ENCODE results near the gene SLAMF9.

The SLAMF9 gene

GRCh38 chr1:159946242-159947187, 7.5 kb downstream of the SLAMF9 start:
- Histone ChIP-seq H3K4me3 (ENCODE audit: extremely low read depth, insufficient read depth, low read length, poor library complexity, severe bottlenecking) (peak overlapping the region; percentile 56), H3K4me1 (ENCODE audit: control insufficient read depth, insufficient read depth, low read length, poor library complexity, severe bottlenecking) (peaks cover 10% of the 10 kb centered on the region), H3K36me3 (ENCODE audit: control insufficient read depth, insufficient read depth, low read length) (no peaks in the 10 kb centered on the region), H3K9me3 (ENCODE audit: control insufficient read depth, low read length) (no peaks in the 10 kb centered on the region), H3K27ac (ENCODE audit: low read depth, low read length, severe bottlenecking) (no peak overlapping the region)
- WGBS, 2 experiments (ENCODE audit: insufficient coverage in 2 of 2): 53 to 55% methylated on average over 7 to 8 of the region's 9 CpGs

GRCh38 chr1:159945483-159946241, 8.4 kb downstream of the SLAMF9 start, which contains the start of gene IGSF9:
Gene IGSF9, minus strand, starts transcription at chr1:159945613. Its CDS starts 2,159 bp downstream, at chr1:159943454.
- Histone ChIP-seq H3K4me3 (ENCODE audit: extremely low read depth, insufficient read depth, low read length, poor library complexity, severe bottlenecking) (peak within 1 kb of the TSS; percentile 56), H3K36me3 (ENCODE audit: control insufficient read depth, insufficient read depth, low read length) (no peaks in the 10 kb centered on the region), H3K27ac (ENCODE audit: low read depth, low read length, severe bottlenecking) (no peak within 1 kb of the TSS), H3K9me3 (ENCODE audit: control insufficient read depth, low read length) (no peaks in the 10 kb centered on the region), H3K4me1 (ENCODE audit: control insufficient read depth, insufficient read depth, low read length, poor library complexity, severe bottlenecking) (peaks cover 18% of the 10 kb centered on the region)
- 3% methylated on average over 27 to 49 of the region's 58 CpGs for WGBS, 2 experiments (ENCODE audit: insufficient coverage in 2 of 2)

- peak overlapping the region; percentile 56 for H3K4me3 ChIP-seq (ENCODE audit: extremely low read depth, insufficient read depth, low read length, poor library complexity, severe bottlenecking)
- 20 to 23% methylated on average over 11 of the region's 11 CpGs for WGBS, 2 experiments (ENCODE audit: insufficient coverage in 2 of 2)
- no peaks in the 10 kb centered on the region for H3K36me3 ChIP-seq (ENCODE audit: control insufficient read depth, insufficient read depth, low read length)
- H3K27ac ChIP-seq (ENCODE audit: low read depth, low read length, severe bottlenecking): no peak overlapping the region
- no peaks in the 10 kb centered on the region for H3K9me3 ChIP-seq (ENCODE audit: control insufficient read depth, low read length)
- peaks cover 18% of the 10 kb centered on the region for H3K4me1 ChIP-seq (ENCODE audit: control insufficient read depth, insufficient read depth, low read length, poor library complexity, severe bottlenecking)
Measured at GRCh38 chr1:159944623-159945455, 9.2 kb downstream of the SLAMF9 start.

- peaks cover 18% of the 10 kb centered on the region for H3K4me1 ChIP-seq (ENCODE audit: control insufficient read depth, insufficient read depth, low read length, poor library complexity, severe bottlenecking)
- no peaks in the 10 kb centered on the region for H3K9me3 ChIP-seq (ENCODE audit: control insufficient read depth, low read length)
- peaks cover 3% of the 10 kb centered on the region for H3K36me3 ChIP-seq (ENCODE audit: control insufficient read depth, insufficient read depth, low read length)
- H3K4me3 ChIP-seq (ENCODE audit: extremely low read depth, insufficient read depth, low read length, poor library complexity, severe bottlenecking): no peak overlapping the region
- H3K27ac ChIP-seq (ENCODE audit: low read depth, low read length, severe bottlenecking): no peak overlapping the region
- WGBS, 2 experiments (ENCODE audit: insufficient coverage in 2 of 2): 92 to 94% methylated on average over 6 of the region's 9 CpGs
Measured at GRCh38 chr1:159943908-159944622, 10.0 kb downstream of the SLAMF9 start.

GRCh38 chr1:159943278-159943640, 10.8 kb downstream of the SLAMF9 start:
- 50 to 95% methylated on average over 2 to 3 of the region's 5 CpGs for WGBS, 2 experiments (ENCODE audit: insufficient coverage in 2 of 2)
- Histone ChIP-seq H3K27ac (ENCODE audit: low read depth, low read length, severe bottlenecking) (no peak overlapping the region), H3K9me3 (ENCODE audit: control insufficient read depth, low read length) (no peaks in the 10 kb centered on the region), H3K4me3 (ENCODE audit: extremely low read depth, insufficient read depth, low read length, poor library complexity, severe bottlenecking) (no peak overlapping the region), H3K4me1 (ENCODE audit: control insufficient read depth, insufficient read depth, low read length, poor library complexity, severe bottlenecking) (peaks cover 18% of the 10 kb centered on the region), H3K36me3 (ENCODE audit: control insufficient read depth, insufficient read depth, low read length) (peaks cover 3% of the 10 kb centered on the region)

- Histone ChIP-seq H3K4me3 (ENCODE audit: extremely low read depth, insufficient read depth, low read length, poor library complexity, severe bottlenecking) (no peak overlapping the region), H3K4me1 (ENCODE audit: control insufficient read depth, insufficient read depth, low read length, poor library complexity, severe bottlenecking) (peaks cover 18% of the 10 kb centered on the region), H3K36me3 (ENCODE audit: control insufficient read depth, insufficient read depth, low read length) (peaks cover 3% of the 10 kb centered on the region), H3K9me3 (ENCODE audit: control insufficient read depth, low read length) (no peaks in the 10 kb centered on the region), H3K27ac (ENCODE audit: low read depth, low read length, severe bottlenecking) (no peak overlapping the region)
- WGBS, 2 experiments (ENCODE audit: insufficient coverage in 2 of 2): 84 to 93% methylated on average over 8 of the region's 15 CpGs
Measured at GRCh38 chr1:159942632-159943277, 11.3 kb downstream of the SLAMF9 start.

- peak overlapping the region; percentile 17 for H3K27ac ChIP-seq (ENCODE audit: low read depth, low read length, severe bottlenecking)
- 69 to 84% methylated on average over 8 to 12 of the region's 15 CpGs for WGBS, 2 experiments (ENCODE audit: insufficient coverage in 2 of 2)
- H3K9me3 ChIP-seq (ENCODE audit: control insufficient read depth, low read length): no peaks in the 10 kb centered on the region
- H3K4me1 ChIP-seq (ENCODE audit: control insufficient read depth, insufficient read depth, low read length, poor library complexity, severe bottlenecking): peaks cover 23% of the 10 kb centered on the region
- no peak overlapping the region for H3K4me3 ChIP-seq (ENCODE audit: extremely low read depth, insufficient read depth, low read length, poor library complexity, severe bottlenecking)
- H3K36me3 ChIP-seq (ENCODE audit: control insufficient read depth, insufficient read depth, low read length): peaks cover 3% of the 10 kb centered on the region
Measured at GRCh38 chr1:159941591-159942560, 12.2 kb downstream of the SLAMF9 start.

- H3K36me3 ChIP-seq (ENCODE audit: control insufficient read depth, insufficient read depth, low read length): peaks cover 3% of the 10 kb centered on the region
- H3K4me3 ChIP-seq (ENCODE audit: extremely low read depth, insufficient read depth, low read length, poor library complexity, severe bottlenecking): no peak overlapping the region
- H3K27ac ChIP-seq (ENCODE audit: low read depth, low read length, severe bottlenecking): peak overlapping the region; percentile 17
- peaks cover 24% of the 10 kb centered on the region for H3K4me1 ChIP-seq (ENCODE audit: control insufficient read depth, insufficient read depth, low read length, poor library complexity, severe bottlenecking)
- H3K9me3 ChIP-seq (ENCODE audit: control insufficient read depth, low read length): no peaks in the 10 kb centered on the region
- WGBS, 2 experiments (ENCODE audit: insufficient coverage in 2 of 2): 44 to 47% methylated on average over 4 to 5 of the region's 5 CpGs
Measured at GRCh38 chr1:159941141-159941540, 12.9 kb downstream of the SLAMF9 start.
